Measurements from ENCODE around the gene FLRT2.

DNA sequence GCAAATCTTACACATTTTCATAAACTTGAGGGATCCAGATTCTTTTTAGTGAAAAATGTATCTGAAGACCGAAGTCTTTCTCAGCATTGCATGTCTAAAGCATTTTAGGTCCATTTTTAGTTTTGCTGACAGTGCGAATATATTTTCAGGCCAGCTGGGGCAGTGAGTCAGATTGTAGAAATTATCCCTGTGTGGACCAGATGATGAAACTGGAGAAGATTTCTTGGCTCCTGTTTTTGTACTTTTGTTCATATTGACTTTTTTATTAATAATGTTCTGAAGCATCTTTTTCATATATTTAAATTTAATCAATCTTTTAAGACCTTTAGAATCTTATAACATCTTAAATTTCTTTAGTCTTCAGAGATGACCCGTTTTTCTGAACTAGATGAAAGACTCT, 173.1 kb downstream of the FLRT2 start:
- TF ChIP-seq POLR2AphosphoS5 (IDR thresholded peaks at IDR 0.05; ENCODE audit: low read depth, low read length), result no peak
- TF ChIP-seq POLR2A (IDR thresholded peaks at IDR 0.05; ENCODE audit: low read depth, low read length), result no peak
- no peak for TF ChIP-seq PAX5 (IDR thresholded peaks at IDR 0.05; ENCODE audit: insufficient read depth, low read length, severe bottlenecking)
- TF ChIP-seq TAF1 (IDR thresholded peaks at IDR 0.05; ENCODE audit: low read depth, low read length), result no peak

All from GM12891 (cell line).